Measurements from ENCODE around the gene PBX2.
"Not testable (repeated sequence)": the region's sequence is repeated elsewhere in the genome, so short reads cannot be mapped to it uniquely, and the experiment has no call there.

The PBX2 gene

DNA sequence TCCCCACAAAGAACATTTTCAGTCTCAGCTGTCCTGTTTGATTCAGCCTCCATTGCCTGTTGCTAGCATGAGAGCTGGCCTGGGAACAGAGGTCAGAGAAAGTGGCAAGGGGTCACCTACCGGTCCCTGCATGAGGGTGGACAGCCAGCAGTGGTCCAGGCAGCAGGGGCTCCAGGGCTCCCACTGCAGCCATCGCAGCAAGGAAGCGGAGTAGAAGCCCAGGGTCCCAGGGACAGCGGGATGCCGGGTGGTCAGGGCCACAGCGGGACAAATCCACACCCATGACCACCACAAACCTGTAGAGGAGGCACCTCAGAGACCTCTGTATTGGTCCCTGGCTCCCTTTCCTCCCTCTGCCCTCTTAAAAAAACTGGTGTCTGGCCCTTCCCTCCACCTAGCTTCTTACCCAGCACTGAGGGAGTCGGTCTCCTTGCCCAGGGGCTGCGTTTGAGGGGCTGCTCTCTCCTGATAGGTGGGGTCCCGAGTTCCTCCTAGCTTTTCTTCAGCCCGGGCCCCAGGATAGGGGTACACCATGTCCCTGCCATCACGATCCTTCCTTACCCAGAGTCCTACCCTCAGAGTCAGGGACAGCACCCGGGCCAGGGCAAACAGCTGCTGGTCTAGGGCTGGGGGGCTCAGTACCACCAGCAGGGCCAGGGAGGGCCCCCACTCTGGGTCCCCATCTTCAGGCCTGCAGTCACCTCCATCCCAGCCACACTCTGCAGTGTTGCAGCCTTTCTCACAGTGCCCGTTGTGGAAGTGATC lies 10.9 kb upstream of the PBX2 start:
- no peak for DNase-seq

GRCh38 chr6:32198866-32199265 lies 8.9 kb upstream of the PBX2 start:
- DNase-seq, result no peak

DNA sequence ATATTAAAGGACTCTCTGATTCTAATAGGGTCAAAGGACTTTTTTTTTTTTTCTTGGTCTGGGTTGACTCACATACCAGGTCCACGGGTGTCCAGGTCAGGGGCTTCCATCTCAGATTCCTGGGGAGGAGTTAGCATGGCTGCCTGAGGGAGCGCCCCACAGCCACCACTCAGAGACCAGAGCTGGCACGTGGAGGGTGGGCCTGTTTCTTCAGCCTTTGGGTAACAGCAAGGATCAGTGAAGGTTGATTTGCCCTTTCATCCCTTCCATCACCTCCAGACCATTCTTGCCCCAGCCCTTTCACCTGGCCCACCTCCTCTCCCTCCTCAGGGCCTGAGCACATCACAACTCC lies 8.3 kb upstream of the PBX2 start:
- no peak for DNase-seq

DNA sequence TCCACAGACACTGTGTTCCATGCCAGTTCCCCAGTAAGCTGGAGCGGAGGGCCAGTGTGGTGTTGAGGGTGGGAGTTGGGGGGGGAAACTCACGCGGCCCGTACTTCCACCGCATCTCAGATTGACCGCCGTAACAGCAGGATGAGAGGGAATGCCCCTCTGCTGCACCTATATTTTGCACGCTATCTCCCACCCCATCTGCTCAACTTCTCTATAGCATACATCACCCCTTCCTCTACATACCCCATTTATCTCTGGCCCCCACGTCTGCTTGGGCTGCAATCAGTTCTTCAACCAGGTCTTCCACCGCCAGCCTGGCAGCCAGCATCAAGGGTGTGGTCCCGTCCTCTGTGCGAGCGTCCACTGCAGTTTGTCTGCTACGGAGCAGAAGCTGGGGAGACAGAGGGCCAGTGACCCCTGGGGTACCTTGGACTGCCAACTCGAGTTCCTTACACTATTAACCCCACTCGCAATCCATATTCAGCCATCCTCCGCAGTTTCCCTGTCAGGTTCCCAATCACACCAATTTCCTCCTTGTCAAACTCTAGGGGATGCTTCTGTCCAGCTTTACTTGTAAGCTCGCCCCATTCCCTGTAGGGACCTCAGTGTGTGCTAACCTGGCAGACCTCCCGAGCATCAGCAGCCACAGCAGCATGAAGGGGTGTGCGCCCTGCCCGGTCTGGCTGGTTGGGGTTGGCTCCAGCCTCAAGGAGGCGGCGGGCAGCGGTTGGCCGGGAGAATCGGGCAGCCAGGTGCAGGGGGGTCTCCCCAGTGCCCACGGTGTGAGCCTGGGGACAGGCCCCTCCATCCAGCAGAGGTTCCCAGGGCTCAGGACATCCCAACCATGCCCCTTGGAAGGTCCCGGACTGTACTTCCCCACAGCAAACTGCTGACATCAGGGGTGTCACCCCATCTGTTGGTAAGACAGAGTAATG lies 6.9 kb upstream of the PBX2 start:
- DNase-seq, result no peak

DNA sequence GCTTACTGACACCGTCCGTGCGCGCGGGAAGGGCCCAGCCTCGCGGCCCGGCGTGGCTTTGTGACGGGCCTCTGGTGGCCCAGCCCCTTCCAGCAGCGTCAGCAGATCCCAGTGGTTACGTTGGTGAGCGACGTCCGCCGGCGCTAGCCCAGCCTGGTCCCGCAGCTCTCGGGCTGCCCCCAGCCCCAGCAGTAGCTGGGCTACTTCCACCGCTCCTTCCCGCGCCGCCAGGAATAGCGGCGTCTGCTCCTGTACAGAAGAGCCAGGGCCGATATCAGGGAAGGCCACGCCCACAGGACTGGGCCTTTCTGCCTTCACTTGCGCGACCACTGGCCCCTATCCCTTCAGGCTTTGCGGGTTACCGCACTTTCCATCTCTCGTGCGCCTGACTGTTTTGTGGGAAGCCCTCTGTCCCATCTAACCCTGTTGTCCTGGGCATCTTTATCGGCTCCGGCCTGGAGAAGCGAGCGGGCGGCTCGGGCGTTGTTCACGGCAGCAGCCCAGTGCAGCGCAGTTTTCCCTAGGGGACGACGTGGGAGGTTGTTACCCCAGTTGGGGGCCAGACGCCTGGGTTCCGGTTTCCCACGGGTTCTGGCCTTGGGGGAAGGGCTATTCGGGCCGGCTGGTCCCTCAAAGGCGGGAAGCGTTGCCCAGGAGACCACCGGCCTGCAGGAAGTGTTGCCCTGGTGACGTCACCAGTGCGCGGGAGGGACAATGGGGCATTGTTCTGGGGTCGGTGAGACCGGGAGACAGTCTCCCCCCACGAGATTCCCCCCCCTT lies 6.1 kb upstream of the PBX2 start:
- DNase-seq, result peak; percentile 89

- DNase-seq, result peak; percentile 100
Observed at GRCh38 chr6:32195652-32195901, 5.6 kb upstream of the PBX2 start.

DNA sequence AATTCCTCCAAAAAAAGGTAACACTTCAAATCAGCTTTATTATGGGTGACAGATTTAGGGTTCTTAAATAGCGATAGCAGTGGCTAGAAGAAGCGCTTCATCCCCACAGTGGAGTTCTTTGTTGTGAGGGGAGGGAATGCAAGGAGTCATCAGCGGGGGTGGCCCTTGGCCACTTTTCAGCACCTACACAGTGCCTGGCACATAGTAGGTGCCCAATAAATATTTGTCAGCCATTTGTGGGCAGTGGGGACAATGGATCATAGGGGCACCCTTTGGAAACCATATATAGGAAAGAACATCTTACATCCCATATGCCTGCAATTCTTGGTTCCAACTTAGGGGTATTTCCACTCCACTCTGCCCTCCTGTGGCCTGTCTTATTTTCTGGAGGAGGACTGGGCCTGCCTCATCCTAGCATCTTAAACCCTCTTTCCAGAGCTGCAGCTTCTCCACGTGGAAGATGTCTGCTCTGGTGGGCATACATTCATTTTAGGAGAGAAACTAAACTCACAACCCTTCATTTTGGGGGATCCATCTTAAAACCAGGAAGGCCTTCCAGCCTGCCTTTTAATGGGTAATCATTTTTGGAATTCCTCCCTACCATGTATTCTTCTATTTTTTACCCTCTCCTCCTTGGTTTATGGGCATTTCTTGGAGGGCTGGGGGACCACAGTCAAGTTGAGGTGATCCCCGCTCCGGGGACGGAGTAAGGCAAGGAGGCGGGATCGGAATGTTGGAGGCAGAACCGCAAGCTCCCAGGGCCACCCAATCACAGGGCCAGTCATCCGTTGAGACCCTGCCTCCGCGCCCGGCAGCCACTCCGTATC lies 5.0 kb upstream of the PBX2 start:
- no peak for DNase-seq

- no peak for DNase-seq
Observed at GRCh38 chr6:32194388-32194787, 4.4 kb upstream of the PBX2 start.

- not testable (repeated sequence) for DNase-seq
Observed at GRCh38 chr6:32193096-32193495, 3.1 kb upstream of the PBX2 start.

DNA sequence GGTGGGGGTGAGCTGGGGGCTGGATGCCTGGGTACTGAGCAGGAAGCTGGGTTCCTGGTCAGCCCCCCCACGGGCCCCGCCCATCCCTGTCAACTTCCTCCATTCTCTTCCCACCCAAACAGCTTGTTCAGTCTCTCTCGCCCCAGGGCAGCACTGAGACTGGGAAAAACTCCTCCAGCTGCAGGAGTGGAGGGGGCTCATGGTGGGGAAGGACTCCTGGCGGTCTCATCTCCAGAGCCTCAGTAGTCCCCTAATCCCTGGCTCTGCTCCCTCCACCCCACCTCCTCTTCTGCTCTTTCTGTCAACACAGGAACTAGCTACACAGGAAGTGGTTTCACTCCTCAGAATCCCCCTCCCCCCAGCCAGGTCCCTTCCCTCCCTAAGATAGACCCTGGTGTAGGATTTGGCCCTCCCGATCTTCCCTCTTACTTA lies 2.6 kb upstream of the PBX2 start, which contains the start of gene GPSM3:
Gene GPSM3 (minus strand): TSS at position 36 of the 432 bp plus-strand sequence. CDS start 130 bp downstream, outside the sequence.
- peak; percentile 67 for DNase-seq

- DNase-seq, result no peak
Observed at GRCh38 chr6:32191696-32192607, 1.9 kb upstream of the PBX2 start.

GRCh38 chr6:32190911-32191677 lies 1.1 kb upstream of the PBX2 start:
- no peak for DNase-seq

DNA sequence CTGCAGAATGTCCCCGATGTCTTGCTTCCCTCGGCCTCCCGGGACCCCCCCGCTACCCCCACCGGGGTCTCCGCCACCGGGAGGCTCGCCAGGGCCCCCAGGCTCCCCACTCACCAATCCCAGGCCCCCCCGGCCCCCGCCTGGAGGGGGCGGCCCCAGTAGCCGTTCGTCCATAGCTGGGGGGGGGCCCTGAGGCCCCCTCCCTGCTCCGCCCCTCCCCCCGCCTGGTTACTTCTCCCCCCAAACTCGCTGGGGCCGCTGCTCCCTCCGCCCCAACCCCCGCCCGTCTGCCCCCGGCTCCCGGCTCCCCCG lies 304 bp downstream of the PBX2 start:
- DNase-seq, result no peak

GRCh38 chr6:32189069-32189741 lies 797 bp downstream of the PBX2 start:
- no peak for DNase-seq

GRCh38 chr6:32188381-32189068 lies 1.5 kb downstream of the PBX2 start:
- DNase-seq, result no peak

- DNase-seq, result not testable (repeated sequence)
Observed at GRCh38 chr6:32187725-32188380, 2.1 kb downstream of the PBX2 start.

DNA sequence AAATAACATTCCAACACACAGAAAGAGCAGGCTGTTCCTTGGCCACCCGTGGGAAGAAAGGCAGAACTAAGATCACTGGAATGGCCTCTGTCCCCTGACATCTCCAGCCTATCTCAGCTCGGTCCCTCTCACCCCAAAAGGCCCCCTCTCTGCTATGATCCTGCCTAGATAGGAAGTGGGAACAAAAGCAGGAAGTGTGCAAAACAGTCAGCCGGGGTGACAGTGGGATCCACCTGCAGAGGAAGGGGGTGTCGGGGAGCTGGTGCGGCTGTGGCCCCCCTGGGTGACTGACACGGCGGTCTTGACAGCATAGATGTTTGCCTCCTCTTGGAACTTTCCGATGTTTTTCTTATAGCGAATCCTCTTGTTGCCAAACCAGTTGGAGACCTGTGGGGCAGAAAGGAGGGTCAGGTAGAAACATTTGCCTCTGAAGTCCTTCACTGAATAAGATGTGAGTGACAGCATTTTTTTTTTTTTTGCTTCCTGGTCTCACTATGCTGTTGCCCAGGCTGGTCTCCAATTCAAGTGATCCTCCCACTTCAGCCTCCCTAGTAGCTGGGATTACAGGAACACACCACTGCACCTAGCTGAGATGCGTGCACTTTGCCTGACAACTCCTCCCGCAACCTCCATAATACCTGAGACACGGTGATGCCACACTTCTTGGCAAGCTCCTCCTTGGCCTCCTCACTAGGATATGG lies 2.8 kb downstream of the PBX2 start:
- no peak for DNase-seq

DNA sequence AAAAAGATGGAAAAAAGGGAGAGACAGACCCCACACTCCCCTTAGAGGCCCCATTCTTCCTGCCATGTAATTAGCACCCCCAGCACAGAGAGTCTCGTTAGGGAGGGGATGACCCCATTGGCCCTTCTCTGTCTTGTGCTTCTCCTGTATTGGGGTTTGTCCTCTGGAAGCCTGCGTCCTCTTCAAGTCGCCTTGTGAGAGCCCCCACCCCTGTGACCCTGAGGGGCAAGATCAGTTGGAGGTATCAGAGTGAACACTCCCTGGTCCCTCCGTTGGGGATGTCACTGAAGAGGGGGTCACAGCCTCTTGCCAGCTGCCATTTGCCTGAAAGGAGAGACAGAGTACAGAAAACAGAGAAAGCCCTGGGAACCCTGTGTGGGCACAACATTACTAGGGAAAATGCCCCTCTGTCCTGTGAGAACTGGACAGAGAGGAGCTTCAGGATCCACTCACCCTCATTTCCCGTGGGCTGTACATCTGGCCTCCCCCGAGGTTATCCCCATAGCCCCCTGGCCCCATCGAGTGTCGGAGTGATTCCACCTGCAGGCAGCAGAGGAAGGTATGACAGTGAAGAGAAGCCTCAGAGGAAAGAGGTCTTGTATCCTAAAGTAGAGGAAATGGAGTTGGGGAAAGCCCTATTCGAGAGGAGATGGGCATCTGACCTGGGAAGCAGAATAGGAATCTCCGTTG lies 3.7 kb downstream of the PBX2 start:
- not testable (repeated sequence) for DNase-seq

Data from activated CD8-positive, alpha-beta memory T cell treated with anti-CD3 and anti-CD28 coated beads, Interleukin-2, amount 50 U/mL, for 48 hours (primary cell).